GM21529 (cell line): ENCODE data around the gene GPI.

Experiments
- ATAC-seq: cut with Tn5 transposase; IDR thresholded peaks from one replicate; pipeline ENCODE4 v1.9.1; 2021; ENCODE audit not compliant: unreplicated experiment

Gene GPI

DNA sequence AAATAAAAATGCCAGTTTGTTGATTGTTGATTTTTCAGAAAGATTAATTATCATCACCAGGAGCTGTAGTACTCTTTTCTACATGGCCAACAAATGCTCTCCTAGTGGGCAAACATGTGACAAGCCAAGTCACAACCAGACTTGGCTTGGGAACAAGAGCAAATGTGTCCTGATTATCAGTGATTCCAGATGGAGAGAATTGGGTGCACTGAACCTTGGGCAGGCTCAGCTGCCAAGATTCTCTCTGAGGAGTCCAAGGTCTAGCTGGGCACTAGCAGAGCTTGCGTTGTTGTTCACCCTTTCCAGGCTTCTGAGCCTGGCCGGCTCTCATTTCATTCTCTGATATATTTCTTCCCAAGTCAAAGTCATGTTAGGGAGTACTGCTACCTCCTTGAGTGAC lies 27.3 kb upstream of the GPI start:
- no peak for ATAC-seq

DNA sequence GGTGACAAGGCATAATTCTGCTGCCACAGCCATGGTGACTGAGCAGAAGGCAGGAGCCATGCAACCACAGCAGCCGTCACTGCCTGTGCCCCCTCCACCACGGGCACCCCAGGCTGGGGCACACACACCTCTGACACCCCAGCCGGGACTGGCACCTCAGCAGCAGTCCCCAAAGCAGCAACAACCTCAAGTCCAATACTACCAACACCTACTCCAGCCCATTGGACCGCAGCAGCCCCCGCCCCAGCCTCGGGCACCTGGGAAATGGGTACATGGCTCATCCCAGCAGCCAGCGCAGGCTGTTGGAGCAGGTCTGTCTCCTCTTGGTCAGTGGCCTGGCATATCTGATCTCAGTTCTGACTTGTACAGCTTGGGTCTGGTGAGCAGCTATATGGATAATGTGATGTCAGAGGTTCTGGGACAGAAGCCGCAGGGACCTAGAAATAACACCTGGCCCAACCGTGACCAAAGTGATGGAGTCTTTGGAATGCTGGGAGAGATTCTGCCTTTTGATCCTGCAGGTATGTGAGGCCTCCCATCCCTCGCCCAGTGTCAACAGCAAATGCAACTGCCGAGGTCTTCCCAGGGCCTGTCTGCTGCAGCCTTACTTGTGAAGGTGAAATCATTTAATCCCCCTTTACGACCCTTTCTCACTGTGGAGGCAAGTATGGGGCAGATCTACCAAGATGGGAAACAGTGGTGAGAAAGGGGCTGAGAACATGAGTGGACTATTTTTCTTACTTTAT lies 22.9 kb upstream of the GPI start:
- no peak for ATAC-seq

DNA sequence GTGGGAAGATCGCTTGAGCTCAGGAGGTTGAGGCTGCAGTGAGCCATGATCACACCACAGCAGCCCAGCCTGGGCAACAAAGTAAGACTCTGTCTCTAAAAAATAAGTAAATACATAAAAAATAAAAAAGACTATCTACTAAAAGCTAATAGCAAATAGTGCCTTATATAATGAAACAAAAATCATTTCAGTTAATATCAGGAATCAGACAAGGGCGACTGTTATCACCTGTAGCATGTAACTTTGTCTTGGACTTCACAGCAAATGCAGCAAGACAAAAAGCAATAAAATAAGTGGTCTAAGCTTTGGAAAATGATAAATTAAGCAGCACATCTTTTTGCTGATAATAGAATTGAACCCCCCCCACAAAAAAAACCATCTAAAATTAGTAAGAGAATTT lies 21.2 kb upstream of the GPI start:
- ATAC-seq: no peak

DNA sequence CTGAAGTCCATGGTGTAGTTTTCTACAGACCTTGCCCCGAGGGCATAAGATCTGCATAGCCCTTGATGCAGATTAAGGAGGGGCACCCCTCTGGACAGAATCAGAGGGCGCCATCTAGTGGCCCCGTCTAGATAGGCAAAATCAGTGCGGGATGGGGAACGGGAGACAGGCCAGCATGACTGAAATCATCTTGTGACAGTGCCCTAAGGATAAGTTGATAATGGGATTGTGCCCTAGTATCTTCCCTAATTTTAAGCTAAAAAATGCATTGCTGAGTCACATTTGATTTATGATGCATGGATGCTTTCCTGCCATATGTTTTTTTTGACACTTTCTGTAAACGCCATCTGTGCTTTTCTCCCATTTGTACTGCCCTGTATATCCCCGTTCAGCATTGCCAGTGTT lies 19.0 kb upstream of the GPI start:
- ATAC-seq: no peak

DNA sequence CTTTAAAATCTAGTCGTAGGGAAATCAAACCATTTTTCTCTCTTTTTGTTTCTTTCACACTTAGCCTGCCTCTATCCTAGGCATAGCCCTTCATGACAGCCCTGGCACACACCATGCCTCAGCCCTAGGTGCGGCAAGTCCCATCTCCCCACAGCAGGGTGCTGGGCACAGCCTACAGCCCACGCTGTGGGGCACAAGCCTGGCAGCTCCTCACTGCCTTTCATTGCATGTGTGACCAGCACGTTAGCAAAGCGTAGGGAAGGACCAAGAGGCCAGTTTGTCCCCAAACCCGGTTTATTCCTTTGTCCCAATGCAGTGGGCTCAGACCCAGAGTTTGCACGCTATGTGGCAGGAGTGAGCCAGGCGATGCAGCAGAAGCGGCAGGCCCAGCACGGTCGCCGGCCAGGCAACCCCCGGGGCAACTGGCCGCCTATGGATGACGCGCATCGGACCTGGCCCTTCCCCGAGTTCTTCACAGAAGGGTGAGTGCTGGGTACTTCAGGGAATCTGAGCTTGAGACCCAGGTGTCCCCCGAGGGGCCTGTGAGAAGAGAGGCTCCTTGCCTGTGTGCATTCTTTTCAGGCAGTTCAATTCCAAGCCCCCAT lies 17.3 kb upstream of the GPI start:
- no peak for ATAC-seq

DNA sequence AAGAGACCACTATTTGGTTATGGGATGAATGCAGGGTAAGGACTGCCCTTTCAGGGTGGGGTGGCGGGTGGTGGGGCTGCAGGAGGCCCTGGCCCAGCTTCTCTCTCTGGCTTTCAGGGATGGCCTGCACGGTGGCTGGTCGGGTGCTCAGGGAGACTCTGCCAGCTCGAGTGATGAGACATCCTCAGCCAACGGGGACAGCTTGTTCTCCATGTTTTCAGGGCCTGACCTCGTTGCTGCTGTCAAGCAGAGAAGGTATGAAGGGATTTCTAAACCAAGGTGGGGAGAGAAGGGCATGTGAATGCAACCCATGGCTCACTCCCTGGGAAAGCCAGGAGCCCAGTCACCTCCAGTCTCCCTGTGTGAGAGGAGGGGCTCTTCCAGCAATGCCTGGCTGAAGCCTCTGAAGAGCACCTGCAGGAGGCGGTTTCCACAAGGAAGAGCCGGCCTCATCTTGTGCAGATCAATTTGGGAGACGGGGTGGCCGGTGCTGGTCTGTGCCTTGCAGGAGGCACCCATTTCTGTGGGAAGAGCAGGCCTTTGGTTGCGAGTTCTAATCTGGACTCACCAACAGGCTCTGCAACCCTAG lies 16.0 kb upstream of the GPI start:
- no peak for ATAC-seq

DNA sequence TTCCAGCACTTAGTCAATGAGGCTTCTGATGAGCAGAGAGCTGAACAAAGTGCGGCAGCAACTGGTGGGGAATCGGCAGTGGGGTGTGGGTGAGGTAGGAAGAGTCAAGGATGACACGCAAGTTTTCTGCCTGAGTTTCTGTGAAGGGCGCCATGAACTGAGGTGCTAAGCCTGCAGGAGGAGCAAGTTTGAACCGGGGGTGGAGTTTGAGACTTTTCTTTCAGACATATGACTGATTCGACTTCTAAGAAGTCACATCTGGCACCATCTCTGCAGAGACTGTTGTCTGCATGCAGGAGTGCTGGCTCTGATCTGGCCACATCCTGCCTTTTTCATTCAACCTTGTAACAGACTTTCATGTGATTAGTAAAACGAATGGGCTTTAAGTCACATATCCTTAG lies 14.8 kb upstream of the GPI start:
- ATAC-seq: no peak

DNA sequence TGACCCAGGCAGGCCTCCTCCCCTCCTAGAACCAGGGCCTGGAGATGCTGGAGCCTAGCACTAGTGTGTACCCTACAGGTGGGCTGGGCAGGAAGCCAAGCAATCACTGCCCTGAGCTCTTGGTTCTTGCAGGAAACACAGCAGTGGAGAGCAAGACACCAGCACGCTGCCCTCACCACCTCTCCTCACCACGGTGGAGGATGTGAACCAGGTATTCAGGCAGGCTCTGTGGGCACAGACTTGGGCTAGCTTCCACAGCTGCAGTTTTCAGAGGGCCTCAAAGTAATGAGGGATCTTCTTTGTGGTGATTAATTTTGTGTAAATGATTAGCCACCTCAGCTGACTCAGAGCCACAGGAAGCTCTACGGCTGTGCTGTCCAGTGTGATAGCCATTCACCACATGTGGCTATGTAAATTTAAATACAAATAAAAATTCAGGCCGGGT lies 13.6 kb upstream of the GPI start:
- ATAC-seq: no peak

DNA sequence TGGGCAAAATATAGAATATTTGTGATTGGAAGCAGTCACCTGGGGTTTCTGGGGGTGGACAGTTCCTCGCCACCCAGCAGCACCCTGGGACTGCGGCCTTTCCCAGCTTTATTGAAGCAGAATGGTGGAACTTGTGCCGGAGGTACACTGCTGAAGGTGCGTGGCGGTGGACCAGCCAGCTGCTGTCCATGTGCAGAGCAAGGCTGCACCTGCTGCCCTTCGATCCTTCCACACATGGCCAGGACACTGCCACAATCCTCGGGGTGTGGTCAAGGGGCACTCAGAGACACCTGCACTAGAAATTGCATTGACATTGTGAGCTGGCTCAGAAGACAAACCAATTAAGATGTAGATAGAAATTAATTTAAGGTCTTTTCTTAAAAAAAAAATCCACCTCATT lies 11.4 kb upstream of the GPI start:
- no peak for ATAC-seq

DNA sequence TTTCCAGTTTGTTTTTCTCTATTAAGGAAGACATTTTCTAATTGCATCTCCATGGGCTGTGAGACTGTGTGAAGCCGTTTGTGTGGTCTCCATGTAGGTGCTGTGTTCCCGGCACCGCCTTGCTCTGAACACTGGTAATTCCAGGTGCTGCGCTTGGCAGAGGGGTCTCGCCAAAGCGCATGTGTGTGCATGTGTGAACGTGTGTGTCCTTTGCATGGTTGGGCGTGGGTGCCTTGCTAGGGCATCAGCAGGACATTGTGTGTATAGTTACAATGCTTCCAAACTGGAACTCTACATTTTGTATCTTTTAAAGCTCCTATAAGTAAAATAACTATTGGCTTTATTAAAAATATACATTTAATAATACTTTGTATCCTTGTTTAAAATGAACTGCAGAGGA lies 9.8 kb upstream of the GPI start:
- ATAC-seq: no peak

DNA sequence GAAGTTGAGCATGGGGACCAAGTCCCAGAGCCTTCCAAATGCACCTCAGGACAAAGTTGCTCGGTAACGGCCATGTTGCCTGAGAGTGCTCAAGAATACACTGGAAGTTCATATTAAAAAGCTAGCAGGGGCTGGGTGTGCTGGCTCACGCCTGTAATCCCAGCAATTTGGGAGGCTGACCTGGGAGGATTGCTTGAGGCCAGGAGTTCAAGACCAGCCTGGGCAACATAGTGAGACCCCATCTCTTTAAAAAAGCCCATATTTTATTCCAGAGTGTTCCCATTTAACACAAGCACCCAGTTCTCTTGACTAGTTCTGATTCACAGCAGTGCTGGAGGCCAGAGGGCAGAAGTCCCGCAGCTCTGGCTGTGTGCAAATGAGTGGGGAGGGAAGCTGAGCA lies 8.1 kb upstream of the GPI start:
- ATAC-seq: no peak

DNA sequence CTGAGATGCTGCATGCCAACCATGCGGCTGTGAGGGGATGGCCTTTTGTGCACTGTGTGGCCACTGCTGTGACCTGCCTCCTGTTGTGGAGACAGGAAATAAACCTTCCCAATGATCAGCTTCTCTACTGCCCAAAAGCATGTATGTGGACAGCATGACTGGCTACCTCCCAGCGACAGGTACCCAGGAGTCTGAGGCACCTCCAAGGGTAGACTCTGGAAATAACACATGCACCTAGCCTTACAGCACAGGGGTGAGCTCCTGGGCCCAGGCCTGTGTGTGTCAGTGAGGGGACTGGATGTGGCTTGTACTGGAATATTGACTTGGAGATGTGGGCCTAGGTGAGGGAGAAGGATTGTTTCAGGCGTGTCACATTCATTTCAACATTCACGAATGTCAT lies 7.6 kb upstream of the GPI start:
- no peak for ATAC-seq

DNA sequence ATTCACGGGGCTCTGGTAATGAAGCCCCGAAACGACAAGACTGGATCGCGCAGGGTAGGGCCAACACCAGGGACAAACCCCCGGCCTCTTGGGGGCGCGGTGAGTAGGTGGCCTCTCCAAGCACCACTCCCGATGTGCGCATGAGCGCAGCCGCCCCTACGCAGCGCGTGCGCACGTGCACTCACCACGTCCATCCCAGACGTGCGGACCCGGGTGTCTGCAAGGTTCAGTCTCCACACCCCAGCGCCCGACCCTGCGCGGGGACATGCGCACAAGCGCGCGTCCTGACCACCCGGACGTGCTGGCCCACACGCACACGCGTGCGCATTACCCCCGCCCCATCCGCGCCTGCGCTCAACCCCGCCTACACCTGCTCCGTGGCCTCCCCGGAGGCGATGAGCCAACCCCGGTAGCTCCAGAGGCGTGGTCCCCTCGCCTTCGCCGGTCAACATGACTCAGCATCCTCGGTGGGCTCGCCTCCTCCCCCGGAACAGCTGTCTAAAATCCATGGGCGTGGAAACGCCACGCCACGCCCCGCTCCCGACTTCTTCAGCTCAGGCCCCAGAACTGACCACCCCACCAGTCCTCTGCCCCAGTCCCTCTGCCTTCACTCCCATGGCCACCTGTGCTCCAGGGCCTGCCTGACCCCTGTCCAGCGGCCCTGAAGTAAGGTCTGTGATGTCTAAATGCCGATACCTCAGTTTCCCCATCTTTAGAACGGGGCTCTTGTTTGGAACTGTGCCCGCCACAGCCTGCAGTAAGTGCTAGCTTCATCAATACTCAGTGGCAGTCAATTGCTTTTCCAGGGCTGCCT lies 5.6 kb upstream of the GPI start:
- peak; percentile 88 for ATAC-seq

DNA sequence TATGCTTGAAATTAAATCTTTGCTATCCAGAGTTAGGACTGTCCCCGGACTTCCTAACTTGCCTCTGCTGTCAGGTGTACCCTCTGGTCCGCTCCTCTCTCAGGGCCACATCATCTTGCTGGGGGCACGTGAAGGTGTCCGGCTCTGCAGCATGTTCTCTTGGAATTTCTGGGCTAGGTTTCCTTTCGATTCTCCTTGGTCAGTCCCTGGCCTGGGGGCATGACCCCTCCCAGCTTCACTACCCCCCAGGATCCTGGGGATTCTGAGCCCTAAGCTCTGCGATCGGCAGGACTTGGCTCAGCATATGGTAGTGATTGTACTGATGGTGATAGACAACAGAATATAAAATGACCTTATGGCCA lies 5.1 kb upstream of the GPI start:
- ATAC-seq: no peak

DNA sequence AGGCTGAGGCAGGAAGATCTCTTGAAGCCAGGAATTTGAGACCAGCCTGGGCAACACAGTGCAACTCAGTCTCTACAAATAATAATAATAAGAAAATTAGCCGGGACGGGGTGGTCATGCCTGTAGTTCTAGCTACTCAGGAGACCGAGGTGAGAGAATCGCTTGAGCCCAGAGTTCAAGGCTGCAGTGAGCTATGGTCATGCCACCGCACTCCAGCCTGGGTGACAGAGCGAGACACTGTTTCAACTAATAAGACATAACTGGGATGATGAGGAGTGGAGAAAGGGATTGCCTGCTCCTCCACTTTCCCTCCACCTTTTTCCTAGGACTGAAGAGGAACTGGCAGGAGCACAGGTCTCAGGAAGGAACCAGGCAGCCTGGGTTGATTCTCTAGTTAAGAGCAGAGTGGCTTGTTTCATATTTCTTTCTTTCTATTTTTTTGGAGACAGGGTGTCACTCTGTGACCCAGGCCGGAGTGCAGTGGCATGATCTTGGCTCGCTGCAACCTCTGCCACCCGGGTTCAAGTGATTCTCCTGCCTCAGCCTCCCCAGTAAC lies 4.6 kb upstream of the GPI start:
- ATAC-seq: no peak

DNA sequence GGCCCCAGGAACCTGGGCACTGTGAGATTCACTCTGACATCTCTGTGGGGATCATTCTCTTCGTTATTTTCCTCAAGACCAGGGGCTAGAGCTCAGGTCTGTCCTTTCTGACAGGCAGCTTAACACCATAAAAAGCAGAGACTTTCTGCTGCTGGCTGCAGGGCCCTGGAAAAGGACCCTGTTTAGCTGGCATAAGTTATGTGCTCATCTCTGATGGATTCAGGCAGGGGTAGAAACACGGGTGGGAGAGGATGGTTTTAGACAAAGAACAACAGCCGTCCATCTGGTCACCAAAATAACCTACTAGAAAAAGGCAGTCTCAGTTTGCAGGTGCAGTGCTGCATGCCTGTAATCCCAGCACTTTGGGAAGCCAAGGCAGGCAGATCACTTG lies 2.3 kb upstream of the GPI start:
- ATAC-seq: no peak

DNA sequence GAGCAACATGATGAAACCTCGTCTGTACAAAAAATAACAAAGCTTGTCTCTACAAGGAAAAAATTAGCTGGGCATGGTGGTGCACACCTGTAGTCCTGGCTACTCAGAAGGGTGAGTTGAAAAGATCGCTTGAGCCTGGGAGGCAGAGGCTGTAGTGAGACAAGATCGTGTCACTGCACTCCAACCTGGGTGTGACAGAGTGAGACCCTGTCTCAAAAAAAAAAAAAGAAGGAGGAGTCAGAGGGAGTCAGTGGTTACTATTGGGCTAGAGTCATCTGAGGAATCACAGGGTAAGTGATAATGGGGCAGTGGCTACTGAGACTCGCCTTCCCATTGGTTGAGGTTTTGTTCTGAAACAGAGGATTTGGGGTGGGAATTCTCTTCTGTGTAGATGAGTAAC lies 1.9 kb upstream of the GPI start:
- ATAC-seq: no peak

DNA sequence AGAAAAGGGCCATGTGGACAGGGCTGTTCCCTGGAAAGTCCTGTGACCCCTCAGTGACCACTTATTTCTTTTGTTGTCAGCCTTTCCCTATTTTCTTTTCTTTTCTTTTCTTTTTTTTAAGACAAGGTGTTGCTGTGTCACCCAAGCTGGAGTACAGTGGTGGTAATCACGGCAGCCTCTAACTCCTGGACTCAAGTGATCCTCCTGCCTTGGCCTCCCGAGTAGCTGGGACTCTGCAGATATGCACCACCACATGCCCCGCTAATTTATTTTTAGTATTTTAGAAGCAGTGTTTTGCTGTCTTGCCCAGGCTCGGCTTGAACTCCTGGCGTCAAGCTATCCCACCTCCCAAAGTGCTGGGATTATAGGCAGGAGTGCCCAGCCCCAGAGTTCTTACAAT lies 1.1 kb upstream of the GPI start:
- no peak for ATAC-seq

DNA sequence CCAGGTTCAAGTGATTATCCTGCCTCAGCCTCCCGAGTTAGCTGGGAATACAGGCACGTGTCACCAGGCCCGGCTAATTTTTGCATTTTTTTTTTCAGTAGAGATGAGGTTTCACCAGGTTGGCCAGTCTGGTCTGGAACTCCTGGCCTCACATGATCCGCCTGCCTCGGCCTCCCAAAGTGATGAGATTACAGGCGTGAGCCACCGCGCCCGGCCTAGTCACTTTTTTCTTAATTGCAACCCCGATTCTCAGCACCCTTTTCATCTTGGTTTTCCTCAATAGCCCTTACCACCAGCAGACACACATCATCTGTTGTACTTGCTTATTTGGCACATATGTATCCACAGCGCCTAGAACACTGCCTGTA lies 550 bp upstream of the GPI start:
- ATAC-seq: no peak

DNA sequence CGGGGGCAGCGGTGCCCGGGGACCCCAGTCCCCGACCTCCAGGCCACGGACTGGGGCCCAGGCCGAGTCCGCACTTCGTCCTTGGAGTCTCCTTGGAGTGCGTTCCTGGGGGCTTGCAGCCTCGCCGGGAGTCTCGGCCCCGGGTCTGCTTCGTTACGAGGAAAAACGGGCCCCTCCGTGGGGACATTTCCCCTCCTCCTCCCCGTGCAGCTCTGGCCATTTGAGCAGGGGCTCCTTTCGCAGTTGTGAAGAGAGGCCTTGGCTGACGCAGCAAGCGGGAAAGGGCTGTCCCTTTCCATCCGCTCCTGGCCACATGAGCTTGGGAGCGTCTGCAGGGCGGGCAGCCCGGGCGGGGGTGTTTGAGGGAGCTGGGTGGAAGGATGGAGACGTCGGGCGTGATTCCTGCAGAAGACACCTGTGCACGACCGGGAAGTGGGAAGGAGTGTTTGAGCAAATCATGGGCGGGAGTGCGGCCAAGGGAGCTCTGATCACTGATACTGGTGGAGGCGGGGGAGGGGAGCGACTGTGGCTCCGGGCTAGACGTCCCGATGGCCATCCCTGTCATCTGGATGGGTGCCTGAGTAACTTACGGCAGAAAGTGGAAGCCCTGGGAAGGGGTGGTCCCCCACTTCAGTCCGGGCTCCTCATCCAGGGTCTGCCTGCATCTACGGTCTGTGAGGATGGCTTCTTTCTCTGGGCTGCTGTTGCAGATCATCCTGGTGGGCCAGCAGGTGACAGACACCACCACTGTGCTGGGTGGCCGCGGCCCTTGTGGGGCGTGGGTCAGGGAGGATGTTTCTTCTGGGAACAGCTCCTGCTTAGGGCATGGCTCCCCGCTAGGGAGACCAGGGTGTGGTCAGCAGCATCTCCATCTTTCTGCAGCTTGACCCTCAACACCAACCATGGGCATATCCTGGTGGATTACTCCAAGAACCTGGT lies 736 bp downstream of the GPI start:
- peak; percentile 11 for ATAC-seq
